HG02973 (cell line): Measurements from ENCODE around the gene TTC39C.
A peak's percentile ranks its signal among the peaks of the same experiment; 100 is the strongest.

ENCODE experiments used
- ATAC-seq: cut with Tn5 transposase; IDR thresholded peaks from one replicate; pipeline ENCODE4 v1.9.1; 2021; ENCODE audit warnings: moderate library complexity; ENCODE audit not compliant: unreplicated experiment

TTC39C gene

DNA sequence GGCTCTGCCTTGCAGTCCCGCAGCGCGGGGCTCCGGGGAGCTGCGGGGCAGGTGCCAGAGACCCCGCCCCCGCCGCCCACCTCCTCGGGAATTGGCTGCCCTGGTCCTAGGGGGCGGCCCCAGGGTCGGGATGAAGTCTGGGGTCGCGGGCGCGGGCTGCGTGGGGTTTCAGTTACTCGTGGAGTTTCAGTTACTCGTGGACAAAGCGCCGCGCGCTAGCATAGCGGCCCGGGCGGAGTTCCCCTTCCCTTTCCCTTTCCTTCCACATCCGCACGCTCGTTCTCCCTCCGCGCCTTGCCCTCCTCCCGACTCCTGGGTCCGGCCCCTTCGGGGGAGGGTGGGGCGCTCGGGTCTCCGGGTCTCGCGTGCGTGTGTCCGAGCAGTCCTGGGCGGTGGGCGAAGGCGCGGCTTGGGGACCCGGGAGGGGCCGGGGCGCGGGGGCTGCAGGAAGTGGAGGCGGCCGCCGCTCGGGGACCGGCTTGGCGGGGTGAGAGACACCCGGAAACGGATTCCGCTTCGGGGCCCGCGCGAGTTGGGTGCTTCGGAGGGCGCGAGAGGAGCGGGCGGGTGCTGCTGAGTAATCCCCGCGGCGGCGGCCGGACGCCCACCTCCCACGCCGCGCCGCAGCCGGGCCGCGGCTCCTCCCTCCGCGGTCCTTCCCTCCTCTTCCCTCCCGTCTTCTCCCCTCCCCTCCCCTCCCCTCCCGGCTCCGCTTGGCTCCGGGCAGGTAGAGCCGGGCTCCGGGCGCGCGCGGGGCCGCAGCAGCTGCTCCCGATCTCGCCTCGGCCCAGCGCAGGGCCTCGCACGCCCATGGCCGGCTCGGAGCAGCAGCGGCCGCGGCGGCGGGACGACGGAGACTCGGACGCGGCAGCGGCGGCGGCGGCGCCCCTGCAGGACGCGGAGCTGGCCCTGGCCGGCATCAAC lies at the start of gene TTC39C:
Gene TTC39C, plus strand, starts transcription at position 693 of the 924 bp plus-strand sequence. Its CDS starts 118 bp downstream, at position 811.
- peak; percentile 34 for ATAC-seq

GRCh38 chr18:23966909-23967308 lies 47.6 kb upstream of the TTC39C start:
- ATAC-seq, result no peak

DNA sequence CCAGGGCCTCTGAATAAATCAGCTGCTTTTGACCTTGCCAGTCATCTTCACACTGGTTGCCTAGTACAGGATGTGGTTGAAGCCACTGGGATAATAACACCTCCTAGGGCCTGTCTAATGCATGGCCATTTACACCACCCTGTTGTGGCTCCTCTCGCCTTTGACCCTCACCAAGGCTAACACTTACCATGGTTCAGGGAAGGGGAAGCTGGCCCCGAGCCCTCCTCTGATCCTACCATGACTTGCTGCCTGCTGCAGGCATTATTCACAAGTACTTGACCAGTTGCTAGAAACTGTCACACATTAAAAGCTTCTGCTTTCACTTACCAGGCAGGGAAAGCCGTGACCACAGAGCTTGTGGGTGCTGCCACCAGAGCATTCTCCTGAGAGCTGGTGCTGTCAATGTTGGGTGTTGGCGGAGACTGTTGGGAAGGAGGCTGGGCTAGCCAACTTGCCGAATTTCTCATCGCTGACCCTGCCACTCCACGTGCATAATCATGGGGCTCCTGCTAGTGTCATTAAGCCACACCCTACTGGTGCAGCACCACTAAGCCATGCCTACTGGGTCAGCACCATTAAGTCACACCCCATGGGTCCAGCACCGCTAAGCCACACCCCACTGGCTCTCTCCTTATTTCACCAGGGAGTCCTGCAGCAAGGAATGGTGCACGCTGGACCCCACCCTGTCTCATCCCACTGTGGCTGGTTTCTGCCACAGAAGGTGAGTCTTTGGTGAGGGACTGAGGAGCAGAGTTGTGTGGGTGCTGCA lies 47.0 kb upstream of the TTC39C start:
- ATAC-seq, result peak; percentile 44

DNA sequence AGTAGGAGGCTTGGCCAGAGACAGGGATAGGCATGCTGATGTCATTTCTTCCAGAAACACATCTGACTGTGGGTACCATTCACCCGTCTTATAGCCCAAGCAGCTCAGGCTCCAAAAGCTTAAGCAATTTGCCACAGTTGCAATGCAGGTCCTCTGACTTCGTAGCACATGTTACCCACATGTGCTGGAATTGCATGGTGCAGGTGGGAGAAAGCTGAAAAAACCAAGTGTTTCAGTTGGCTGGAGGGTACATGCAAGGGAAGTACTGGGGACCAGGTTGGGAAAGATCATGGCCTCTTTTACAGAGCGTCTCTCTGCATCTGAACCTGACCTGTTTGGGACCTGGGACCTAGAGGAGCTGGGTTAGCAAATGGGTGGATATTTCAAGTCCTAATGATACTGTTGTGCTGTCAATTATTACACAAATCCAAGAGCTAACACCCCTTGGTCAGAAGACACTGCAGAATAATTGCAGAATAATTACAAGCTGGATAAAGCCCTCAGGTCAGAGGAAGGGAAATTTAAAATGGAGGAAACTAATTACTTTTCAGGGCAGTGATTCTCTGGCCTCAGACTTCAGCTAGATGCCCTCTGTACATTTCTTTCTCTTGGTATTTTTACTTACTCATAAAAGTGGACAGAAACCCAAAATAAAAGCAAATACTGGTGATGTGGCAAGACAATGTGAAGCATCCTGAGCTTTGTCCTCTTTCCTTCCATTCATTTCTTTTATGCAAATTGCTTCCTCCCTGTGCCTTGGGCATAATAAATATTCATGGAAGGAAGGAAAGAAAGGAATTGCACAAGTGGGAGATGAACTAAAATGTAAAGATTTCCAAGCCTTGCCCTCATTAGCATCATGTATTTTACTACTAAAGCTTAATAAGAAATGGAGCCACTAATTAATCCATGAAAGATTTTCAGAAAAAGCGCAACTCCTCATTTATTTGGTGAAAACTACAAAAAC lies 45.6 kb upstream of the TTC39C start:
- no peak for ATAC-seq

- no peak for ATAC-seq
Observed at GRCh38 chr18:23969664-23970063, 44.9 kb upstream of the TTC39C start.

DNA sequence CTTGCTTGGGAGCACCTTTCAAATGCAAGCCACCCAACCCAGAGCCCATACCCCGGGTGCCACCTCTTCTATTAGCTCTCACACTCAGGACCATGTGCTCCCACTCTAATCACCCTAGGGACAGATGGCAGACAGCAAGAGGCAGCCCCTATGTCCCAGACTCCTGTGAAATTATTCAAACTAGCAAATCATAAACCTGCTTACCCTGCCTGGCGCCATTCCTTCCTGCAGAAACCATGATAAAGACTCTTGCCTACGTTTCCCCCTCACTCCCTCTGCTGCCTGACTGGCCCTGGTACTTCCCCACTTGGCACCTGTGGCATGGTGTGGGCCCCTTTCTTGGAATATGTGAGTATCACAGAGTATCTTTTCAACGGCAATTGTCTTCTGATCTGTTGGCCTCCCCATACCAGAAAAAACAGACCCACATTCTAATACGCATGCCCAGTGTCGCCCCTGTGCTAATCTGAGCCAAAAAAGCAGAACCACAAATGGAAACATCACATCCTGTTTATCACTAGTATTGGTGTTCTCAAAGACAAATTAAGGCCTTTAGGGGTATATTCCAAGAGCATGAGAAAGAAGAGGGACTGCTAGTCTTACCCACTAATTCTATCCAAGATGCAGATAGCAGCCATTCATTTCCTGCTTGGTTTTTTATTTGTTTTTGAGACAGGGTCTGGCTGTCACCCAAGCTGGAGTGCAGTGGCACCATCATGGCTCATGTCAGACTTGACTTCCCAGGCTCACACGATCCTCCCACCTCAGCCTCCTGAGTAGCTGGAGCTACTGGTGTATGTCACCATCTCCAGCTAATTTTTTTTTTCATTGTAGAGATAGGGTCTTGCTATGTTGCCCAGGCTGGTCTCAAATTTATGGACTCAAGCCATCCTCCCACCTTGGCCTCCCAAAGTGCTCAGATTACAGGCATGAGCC lies 44.1 kb upstream of the TTC39C start:
- ATAC-seq, result no peak

GRCh38 chr18:23971097-23971440 lies 43.5 kb upstream of the TTC39C start:
- no peak for ATAC-seq

GRCh38 chr18:23971666-23972230 lies 42.8 kb upstream of the TTC39C start:
- no peak for ATAC-seq

DNA sequence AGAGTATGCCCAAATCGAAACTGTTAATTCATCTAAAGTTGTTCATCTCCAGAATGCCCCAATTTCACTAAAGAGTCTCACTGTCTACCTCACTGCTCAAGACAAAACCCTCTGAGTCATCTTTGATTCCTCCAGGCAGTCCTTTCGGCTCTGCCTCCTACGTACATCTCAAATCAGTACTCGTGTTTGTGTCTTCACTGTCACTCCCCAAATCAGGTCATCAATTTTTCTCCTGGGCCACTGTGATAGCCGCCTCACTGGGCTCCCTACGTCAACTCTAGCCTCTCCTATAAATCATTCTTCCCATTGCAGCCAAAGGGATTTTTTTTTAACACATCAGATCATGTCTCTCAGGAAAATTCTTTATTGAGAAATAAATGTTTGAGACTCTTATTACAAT lies 42.1 kb upstream of the TTC39C start:
- ATAC-seq, result peak; percentile 46

GRCh38 chr18:23977103-23977502 lies 37.5 kb upstream of the TTC39C start:
- ATAC-seq, result no peak

GRCh38 chr18:23977719-23978483 lies 36.7 kb upstream of the TTC39C start:
- no peak for ATAC-seq

DNA sequence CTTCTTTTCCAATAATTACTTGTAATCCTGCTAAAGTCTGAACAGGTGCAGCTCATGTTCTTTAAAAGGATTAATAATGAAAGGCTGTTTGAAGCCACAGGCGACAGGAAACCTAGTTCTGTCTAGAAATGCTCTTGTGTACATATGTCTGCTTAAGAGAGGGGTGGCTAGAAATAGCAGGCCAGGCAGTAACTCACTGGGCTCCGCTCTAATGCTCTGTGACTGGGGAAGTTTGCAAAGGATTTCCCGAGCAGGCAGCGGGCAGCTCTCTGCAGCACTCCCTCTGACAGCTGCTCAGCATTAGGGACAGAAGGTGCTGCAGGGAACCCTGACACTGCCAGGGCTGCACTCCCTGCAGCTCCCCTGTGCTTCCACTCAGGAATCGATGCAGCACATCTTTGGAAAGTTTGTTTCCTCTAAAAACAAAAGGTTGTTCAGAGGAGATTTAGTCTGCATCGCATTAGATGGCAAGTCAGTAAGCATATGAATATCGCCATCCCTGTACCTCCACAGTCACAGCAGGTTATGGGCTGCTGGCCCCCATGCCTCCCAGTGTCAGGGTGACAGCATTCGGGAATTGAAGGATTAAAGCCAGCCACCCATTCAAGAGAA lies 33.1 kb upstream of the TTC39C start:
- peak; percentile 65 for ATAC-seq

DNA sequence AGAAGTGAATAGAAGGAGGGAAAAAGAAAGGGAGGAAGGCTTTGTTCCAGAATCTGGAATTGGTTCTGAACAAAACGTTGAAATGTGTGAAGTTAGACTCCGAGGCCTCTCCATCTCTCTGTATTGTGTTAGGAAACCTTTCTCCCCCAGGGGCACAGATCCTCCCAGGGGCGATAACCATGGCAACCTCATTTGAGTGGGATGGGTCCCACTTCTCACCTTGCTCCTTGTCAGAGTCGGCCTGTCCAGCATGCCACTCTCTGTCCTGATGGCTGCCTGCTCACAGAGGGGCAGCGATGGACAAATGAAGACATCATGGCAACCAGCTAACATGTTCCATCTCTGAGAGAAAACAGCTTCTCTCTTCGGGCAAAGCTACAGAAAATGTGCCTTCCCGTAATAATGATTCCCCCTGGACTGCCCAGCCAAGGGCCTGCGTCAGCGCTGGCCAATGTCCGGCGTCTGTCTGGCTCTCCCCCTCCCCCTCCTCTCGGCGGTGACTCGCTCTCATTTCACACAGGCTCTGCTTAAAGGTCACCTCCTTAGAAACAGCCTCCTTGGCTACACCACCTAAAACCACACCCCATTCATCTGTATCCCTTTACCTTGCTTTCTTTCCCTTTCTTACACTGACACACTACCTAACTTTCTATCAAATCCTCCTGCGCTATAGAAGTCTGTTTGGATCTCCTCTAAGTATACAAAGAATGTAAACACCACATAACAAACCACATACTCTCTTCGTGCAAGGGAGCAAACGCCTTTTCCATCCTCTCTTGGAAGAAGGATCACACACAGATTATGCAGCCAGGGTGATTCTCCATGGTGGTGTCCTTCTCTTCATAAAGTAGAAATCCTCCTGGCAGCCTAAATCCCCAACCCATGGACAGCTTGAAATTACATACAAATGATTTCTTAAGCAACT lies 32.1 kb upstream of the TTC39C start:
- no peak for ATAC-seq

DNA sequence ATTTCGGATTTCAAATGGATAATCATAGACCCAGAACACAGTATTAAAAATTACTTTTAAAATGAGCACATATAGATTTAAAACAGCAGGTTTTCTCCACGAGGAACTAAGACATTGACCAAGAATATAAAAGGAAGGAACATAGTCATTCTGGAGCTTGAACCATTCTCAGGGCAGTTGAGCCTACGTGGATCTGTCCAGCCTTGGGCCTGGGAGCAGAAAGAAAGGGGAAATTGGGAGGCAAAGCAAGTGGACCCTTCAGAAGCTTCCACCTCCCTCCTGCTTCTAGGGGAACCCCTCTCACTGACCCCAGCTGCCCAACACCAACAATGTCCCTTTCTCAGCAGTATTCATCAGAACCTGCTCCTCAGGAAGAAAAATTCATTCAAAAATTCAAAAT lies 31.4 kb upstream of the TTC39C start:
- no peak for ATAC-seq

- ATAC-seq, result peak; percentile 65
Observed at GRCh38 chr18:23986600-23987359, 27.8 kb upstream of the TTC39C start.
